Stimulated activated CD4-positive, alpha-beta T cell treated with anti-CD3 and anti-CD28 coated beads, TNF-alpha, amount 100 ng/mL, for 4 hours (primary cell): Measurements from ENCODE around the gene LAMA2.
"Not testable (repeated sequence)": the region's sequence is repeated elsewhere in the genome, so short reads cannot be mapped to it uniquely, and the experiment has no call there.

Experiments
- DNase-seq, 3 experiments: peaks; one replicate each; pipeline ENCODE4 v3.0.0-alpha.2; 2020; ENCODE audit warnings: low read depth in 3 of 3

Gene LAMA2

GRCh38 chr6:129073051-129073450, 190.1 kb downstream of the LAMA2 start:
- DNase-seq: no peak

DNA sequence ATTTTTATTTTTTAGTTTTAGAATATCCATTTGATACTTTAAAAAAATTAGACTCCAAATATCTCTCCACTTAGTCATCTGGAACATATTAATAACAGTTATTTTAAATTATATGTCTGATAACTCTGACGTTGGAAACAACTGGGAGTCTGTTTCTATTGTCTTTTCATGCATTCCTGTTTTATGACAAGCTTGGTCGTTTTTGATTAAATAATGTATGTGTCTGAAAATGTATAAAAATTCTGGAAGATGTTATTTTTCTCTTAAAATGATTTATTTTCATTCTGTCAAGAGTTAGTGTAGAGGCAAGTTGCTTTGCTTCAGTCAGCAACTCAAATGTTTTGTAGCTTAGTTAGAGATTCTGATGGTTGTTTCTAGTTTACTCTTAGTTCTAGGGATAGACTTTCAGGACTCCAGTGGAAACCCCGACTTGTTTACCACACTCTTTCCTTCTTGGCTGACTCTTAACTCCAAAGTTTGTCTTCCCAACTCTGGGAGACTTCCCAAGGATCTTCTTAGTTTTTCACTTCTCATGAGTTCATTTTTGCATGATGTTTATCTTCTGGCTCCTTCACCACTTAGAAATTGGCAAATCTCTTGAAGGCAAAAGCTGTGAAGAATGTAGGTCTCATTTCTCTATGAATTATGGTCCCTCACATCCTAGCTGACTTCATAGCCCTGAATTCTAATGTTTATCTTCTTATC, 190.9 kb downstream of the LAMA2 start:
- no peak for DNase-seq

DNA sequence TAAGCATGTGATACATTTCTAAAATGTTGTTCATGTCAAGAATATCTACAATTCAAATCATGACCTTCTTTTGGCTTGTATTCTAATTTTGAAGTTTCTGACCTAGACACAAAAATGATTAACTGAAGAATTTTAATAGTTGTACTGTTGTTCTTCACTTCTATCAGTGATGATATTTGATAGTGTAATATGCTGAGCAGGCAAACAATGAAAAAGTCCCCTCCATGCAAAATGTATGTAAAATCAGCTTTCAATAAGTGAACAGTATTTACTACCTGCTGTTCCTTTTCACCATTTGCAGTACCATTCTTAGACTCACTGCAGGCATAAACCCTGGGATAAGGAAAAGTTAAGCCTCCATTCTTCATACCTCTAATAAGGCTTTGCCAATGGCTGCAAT, 201.5 kb downstream of the LAMA2 start:
- DNase-seq: no peak

DNA sequence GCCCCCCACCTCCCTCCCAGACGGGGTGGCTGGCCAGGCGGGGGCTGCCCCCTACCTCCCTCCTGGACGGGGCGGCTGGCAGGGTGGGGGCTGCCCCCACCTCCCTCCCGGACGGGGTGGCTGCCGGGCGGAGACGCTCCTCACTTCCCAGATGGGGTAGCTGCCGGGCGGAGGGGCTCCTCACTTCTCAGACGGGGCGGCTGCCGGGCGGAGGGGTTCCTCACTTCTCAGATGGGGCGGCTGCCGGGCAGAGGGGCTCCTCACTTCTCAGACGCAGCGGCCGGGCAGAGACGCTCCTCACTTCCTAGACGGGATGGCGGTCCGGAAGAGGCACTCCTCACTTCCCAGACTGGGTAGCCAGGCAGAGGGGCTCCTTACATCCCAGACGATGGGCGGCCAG, 205.5 kb downstream of the LAMA2 start:
- not testable (repeated sequence) for DNase-seq

DNA sequence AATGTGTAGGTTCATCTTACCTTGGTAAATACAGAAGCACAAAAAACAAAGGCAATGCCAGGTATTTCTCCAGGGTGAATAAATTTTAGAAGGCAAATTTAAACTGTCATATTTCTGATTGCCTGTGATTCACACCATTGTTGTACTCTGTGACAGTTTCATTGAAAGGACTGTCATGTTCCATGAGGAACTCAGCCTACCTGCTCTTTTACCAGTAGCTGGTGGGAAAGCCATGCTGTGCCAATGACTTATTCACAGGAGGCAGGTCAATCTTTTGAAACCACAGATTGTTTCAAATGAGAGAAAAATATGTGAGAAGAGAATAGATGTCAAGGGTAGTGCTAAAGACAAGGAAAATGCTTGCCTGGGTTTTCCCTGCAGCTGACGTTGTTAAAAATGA, 206.4 kb downstream of the LAMA2 start:
- no peak for DNase-seq

- DNase-seq: no peak
Measured at GRCh38 chr6:129094147-129094546, 211.2 kb downstream of the LAMA2 start.

DNA sequence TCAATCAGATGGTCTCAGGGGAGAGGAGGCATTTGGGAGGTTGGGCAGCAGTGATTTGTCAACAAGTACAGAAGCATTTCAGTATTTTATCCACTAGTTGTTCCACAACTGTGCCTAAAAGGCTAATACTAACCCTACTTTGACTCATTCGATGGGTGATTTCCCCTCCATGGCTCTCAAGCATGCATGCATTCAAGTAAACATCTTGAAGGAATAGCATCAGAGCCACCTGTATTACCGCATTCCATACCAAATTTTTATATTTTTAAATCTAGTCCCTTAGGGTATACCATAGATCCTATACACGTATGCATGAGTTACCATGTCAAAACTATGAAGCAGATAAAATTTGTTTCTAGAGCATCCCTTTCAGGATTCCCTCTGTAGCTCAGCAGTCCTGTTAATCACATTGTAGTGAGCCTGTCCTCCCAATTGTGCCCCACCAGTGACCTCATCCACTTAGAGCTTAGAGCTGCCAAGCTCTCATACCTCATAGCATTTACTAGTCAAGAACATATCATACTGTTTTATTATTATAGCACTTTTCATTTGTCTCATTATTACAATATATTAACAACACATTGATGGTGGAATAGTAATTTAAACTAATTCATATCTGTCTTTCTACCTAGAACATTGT, 213.8 kb downstream of the LAMA2 start:
- no peak for DNase-seq

DNA sequence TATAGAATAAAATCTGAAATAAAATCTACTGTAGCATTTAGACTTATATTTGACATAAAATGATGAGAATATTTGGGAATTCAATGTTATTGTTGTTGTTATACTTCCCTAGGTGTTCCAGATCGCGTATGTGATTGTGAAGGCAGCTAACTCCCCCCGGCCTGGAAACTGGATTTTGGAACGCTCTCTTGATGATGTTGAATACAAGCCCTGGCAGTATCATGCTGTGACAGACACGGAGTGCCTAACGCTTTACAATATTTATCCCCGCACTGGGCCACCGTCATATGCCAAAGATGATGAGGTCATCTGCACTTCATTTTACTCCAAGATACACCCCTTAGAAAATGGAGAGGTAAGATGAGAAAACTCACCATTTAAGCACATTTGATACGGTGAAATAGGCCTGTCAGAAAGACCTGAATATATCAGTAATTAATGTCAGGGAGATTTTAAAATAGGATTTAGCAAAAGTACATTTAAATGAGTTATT, 215.2 kb downstream of the LAMA2 start:
- no peak for DNase-seq

- DNase-seq: no peak
Measured at GRCh38 chr6:129099696-129100095, 216.8 kb downstream of the LAMA2 start.

DNA sequence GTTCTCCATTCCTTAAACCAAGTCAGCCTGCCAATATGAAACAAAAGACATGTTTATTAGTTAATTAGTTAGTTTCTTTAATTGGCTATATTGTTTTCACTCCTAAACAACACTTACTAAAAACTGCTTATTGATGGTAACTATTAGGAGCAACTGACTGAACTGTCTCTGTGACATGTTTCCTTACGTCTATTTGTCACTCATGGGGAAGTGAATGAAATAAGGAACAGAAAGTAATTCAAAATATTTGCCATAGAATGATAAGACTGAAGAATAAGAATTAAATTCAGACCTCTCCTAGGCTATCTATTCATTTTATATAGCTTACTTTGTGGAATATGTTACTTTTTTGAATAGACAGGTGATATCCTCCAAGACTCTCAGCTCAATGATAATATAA, 217.2 kb downstream of the LAMA2 start:
- DNase-seq: no peak

- no peak for DNase-seq
Measured at GRCh38 chr6:129102741-129103140, 219.8 kb downstream of the LAMA2 start.

GRCh38 chr6:129104131-129104530, 221.2 kb downstream of the LAMA2 start:
- no peak for DNase-seq

- no peak for DNase-seq
Measured at GRCh38 chr6:129104560-129104959, 221.6 kb downstream of the LAMA2 start.

DNA sequence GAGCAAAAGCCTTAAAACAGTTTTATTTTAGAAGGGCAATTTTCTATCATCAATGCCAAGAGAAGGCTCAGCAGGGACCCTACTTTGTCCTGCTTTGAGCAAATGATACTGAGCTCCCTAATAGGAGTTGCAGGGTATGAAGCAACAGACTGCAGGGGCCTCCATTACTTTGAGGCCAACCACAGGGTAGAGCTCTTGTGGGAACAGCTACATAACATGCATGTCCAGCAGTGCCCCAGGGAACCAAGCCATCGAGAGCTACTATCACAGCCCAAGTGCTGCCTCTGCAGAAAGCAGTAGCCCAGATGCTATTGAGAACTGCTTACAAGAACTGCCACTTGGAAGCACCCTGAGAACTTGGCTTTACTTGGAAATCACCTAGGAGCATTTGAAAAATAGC, 222.1 kb downstream of the LAMA2 start:
- no peak for DNase-seq

GRCh38 chr6:129105793-129106192, 222.9 kb downstream of the LAMA2 start:
- DNase-seq: no peak

DNA sequence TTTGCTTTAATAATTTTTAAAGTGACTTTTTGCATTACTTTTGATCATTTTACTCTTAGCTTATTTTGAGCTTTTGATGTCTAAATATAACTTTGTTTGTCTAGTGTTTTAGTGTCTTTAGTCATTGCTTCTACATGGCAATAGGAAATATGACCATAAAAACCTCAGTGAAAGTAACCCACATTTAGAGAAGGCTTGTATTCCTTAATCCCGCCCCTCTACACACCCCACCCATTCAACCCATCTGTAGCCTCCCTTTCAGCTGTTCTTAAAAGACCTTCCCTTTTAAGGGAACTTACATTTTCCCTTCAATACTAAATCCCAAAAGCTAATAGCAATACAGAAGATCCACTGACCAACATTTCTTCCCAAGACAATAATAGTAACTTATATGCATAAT, 225.4 kb downstream of the LAMA2 start:
- no peak for DNase-seq

GRCh38 chr6:129110690-129111343, 227.9 kb downstream of the LAMA2 start:
- no peak for DNase-seq

DNA sequence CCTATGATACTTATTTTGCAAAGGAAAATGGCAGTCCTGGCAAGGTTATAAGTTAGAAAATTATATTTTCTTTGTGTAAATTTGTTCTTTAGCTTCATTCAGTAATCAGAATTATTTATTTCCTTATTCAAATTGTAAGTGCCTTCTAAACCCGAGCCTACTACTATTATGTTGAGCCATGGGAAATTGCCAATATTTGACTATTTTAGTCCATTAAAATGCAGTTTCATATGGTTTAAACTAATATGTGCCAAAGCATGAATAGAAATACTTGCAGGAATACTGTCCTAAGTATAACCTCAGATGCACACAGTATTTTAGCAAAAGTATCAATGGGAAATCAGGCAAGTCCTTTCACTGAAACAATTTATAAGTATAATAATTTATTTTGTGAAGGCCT, 228.4 kb downstream of the LAMA2 start:
- no peak for DNase-seq

- DNase-seq: no peak
Measured at GRCh38 chr6:129111853-129112252, 228.9 kb downstream of the LAMA2 start.

GRCh38 chr6:129112591-129112990, 229.7 kb downstream of the LAMA2 start:
- DNase-seq: no peak

DNA sequence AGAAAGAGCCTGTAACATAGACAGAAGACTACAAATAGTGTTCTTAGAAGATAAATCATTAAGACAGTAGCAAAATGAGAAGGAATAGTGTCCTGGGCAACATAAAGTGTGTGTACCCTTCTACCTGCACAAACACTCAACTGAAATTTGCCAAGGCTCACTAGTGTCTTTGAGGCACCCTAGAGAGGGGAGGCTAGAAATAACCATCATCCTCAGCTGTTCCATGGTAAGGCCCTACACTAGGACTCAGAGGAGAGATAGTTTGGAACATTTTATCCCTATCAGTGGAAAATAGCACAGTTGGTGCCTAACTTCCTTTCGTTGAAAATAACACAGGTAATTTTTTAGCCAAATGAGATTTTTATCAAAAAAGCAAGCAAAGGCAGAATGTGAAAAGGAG, 230.7 kb downstream of the LAMA2 start:
- no peak for DNase-seq

- DNase-seq: no peak
Measured at GRCh38 chr6:129114636-129115391, 231.9 kb downstream of the LAMA2 start.
